OCI-M2 (cell line): ENCODE data around the gene PWWP2B.

Experiments used
- DNase-seq: peaks from one replicate; lab custom pipeline; 2025; ENCODE audit not compliant: unreplicated experiment; lab: John Stamatoyannopoulos, UW

PWWP2B gene

DNA sequence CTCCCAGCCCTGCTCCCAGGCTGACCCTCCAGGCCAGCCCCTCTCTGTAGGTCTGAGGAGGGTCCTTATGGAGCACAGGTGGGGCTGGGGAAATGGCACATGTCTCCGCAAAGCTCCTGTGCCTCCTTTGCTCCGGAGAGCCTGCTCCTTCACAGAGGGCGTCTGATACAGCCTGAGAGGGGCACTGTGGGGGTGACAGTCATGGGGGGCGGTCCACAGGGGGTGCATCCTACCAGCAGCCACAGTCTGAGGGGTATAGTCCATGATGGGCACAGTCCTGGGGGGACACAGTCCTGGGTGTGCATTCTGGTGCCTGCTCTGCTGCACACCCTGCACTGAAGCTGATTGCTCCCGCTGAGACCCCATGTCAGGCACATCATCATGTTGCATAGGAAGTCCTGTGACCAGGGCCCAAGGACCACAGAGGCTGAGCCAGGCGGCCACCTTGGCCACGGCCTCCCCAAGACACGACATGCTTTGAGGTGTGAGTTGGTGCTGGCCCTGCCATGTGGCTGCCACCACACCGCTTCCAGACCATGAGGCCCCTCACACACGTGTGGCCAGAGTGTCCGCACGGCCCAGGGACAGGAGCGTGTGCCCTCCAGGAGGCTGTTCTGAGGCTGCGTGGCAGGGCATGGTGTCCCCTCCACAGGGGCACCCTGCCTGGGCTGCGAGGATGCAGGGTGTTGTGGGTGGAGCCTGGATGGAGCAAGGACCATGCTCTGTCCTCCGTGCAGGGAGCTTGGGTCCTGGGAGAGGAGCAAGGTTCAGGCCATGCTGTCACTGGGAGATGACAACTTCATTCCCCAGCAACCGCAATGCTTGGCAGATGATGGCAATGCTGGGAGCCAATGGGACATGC lies 59.2 kb downstream of the PWWP2B start:
- no peak for DNase-seq

DNA sequence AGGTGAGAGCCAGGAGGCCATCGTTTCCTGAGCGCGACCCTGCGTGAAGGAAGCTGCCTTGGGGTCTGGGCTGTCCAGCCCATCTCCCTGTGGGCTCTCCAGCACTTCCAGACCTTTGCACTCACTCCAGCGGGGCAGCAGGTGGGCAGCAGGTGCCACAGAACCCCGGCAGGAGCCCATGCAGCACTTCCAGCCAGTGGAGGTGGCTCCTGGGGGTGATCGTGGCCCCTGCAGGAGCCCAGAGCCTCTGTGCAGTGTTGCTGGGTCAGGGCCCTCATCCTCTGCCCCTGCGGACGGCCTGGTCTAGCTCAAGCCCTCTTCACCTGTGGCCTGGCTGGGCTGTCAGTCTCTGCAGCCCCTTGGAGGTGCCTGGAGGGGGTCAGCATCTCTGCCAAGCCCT lies 59.9 kb downstream of the PWWP2B start:
- DNase-seq = no peak

DNA sequence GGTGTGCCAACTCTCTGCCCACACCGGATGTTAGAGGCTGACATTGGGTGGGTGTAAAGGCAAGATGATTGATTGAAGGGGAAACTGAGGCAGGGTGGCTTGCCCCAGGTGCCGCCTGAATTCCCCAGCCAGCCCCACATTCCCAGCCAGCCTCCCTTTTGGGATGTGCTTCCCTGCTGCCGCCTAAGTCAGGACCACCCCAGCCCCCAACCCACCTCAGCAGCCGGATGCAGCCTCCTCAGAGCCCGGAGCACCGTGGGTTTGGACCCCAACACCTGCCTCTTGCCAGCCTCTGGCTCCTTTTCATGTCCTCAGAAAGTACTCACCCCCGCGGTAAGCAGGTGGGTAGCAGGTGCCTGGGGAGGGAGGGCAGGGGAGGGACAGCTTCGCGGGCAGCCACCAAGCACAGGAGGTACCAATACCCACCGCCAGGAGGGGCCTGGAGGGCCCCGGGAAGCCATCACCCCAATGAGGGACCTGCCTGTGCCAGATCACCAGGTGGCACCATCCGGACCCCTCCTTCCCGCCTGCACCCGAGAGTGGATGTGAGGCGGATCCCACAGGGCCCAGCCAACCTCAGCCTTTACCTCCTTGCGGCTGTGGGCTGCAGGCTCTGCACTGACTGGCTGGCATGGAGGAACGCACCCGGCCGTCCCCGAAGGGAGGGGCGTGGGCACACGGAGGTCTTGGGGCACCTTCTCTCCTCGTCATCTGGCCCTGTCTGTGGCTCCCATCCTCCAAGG lies 60.5 kb downstream of the PWWP2B start:
- no peak for DNase-seq

DNA sequence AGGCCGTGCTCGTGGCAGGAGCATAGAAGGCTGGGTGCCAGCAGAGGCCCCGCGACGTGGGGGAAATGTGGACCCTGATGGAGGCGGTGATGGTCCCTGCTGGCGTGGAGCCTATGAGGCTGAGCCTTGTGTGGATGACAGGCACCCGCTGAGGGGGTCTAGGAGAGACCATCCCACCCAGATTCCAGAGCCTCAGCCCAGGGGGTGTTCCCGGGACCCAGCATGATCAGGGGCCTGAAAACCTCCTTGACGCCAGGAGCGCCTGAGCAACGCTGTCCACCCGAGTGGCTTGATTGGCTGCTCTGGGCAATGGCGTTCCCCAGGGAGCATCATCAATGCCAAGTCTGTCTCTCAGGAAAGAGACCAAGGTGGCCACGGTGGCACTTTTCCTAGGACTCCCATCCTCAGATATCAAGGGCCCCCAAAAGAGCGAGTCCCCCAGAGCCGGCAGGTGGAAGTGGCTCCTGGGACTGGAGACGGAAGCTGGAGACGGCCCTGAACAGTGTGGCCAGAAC lies 61.1 kb downstream of the PWWP2B start:
- no peak for DNase-seq

DNA sequence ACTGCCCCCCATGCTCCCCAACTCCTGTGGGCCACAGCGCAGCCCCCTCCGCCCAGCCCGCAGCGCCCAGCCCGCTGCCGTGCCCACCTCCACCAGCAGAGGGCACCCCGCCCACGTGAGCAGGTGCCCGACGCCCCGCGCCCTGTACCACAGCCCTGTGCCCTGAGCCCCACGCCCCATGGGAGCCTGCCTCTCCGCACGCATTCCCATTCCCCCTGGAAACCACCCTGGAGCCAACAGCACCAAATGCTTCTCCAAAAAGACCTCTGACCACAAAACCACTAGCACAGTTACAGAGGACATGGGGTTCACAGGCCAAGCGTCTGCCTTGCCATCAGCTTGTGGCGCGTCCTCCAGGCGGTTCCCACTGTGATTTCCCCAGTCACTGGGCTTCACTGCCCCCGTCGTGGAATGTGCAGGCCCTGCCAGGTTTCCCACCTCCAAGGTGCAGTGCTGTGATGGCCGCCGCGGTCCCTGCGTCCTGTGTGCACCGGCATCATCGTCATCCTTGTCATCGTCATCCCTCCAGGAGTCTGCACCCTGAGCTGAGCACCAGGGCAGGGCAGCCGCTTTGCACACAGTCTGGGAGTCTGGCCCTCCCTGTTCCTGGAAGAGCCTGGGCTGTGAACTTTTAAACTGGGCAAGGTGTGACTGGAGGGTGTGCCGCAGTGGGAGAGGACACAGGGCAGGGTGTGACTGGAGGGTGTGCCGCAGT lies 61.7 kb downstream of the PWWP2B start:
- DNase-seq = no peak

DNA sequence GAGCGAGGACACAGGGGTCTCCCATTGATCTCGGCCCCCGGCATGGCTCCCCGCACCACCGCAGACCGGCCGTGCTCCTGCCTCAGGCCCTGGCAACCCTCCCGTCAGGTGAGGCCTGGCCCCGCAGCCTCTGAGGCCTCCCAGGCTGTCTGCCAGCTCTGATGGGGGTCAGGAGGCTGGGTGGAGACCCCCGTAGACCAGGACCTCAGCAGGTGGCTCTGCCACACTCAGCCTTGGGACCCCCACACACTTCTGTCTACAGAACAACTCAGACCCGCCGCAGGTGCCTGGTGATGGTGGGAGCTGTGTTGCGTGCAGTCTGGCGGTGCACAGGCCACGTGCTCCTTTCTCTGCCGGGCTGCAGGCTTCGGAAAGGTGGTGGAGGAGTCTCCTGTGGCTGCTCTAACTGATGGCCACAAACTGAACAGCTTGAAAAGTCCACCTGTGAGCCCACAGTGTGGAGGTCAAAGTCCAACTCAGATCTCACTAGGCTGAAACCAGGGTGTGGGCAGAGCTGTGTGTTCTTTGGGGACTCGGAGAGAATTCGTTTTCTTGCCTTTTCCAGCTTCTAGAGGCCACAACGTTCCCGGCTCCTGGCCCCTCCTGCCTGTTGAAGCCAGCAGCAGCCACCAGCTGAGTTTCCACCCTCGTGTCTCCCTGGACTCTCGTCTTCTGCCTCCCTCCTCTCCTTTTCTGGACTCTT lies 62.5 kb downstream of the PWWP2B start:
- DNase-seq = no peak

DNA sequence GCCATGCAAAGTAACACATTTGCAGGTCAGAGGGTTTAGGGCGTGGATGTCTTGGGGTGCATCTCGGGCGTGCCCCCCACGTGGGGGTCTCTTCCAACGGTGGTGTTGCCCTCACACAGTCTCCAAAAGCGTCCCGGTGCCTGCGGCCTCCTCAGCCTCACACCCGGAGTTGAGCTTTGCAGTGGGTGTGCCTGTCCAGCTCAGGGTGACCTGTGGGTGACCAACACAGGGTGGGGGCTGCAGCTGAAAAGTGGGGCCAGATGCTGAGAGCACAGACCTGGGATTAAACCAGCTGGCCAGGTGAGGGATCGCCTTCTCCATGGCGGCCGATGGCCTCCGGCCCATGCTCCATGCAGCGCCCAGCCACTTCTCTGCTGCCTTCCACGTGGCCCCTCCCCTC lies 63.1 kb downstream of the PWWP2B start:
- DNase-seq = no peak

DNA sequence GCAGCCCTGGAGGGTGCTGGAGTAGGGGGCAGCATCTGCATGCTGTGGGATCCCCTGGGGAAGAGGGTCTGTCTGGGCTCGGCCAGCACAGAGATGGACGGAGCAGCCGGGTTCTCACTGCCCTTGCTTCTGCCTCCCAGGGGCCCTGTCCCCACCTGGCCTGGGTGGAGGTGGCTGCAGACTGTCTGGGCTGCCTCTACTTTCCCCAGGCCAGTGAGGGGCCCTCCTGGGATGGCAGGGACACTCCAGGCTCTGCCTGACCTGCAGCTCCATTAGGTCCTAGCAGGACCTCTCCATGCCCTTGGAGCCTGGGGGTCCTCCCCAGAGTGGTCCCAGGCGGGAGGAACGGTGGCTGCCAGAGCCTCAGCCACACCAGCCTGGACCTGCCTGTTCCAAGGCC lies 63.7 kb downstream of the PWWP2B start:
- DNase-seq = no peak

DNA sequence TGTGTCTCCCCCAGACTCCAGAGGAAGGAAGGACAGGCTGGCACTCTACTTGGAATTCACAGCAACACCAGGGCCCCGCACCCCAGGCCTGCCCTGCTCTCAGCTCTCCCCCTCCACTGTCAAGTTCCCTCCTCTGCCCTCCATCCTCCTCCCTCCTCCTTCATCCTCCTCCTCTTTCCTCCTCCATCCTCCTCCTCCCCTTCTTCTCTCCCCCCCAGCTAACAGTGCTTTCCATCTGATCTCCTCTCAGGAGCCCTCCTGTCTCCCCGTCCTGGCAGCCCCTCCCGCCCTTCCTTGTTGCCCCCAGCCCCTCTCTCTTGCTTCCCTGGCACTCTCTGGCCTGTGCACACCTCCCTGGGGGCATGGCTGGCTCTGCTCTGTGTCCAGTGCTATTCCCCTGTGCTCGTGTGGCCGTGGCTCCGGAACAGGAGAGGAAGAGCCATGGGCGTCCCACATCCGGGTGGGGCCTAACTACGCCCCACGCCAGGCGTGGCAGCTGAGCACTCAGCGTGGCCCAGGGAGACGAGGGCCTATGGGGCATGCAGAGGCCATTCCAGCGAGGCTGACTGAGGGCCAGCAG lies 64.2 kb downstream of the PWWP2B start:
- DNase-seq = no peak

DNA sequence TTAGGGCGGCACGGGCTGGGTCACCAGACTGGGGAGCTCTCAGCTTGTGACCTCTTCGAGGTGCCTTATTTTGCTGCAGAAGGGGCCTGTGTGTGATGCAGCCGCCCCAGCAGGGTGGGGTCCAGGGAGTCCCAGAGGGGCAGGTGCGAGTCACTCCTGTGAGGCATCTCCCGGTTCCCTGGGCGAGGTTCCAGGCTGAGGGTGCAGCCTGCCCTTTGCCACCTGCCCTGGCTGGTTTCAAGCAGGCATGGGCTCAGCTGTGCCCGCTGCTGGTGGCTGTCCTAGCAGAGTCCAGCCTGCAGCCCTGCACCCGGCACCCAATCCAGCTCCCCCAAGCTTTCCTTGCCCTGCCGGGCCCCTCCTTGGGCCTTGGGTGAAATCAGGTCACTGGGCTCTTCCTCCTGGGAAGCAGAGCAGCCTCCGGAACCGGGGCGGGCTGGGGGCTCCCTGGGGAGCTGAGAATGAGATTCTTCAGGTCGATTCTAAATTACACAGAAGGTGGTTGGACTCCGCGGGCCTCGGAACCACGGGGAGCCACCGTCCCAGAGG lies 64.8 kb downstream of the PWWP2B start:
- DNase-seq = no peak

DNA sequence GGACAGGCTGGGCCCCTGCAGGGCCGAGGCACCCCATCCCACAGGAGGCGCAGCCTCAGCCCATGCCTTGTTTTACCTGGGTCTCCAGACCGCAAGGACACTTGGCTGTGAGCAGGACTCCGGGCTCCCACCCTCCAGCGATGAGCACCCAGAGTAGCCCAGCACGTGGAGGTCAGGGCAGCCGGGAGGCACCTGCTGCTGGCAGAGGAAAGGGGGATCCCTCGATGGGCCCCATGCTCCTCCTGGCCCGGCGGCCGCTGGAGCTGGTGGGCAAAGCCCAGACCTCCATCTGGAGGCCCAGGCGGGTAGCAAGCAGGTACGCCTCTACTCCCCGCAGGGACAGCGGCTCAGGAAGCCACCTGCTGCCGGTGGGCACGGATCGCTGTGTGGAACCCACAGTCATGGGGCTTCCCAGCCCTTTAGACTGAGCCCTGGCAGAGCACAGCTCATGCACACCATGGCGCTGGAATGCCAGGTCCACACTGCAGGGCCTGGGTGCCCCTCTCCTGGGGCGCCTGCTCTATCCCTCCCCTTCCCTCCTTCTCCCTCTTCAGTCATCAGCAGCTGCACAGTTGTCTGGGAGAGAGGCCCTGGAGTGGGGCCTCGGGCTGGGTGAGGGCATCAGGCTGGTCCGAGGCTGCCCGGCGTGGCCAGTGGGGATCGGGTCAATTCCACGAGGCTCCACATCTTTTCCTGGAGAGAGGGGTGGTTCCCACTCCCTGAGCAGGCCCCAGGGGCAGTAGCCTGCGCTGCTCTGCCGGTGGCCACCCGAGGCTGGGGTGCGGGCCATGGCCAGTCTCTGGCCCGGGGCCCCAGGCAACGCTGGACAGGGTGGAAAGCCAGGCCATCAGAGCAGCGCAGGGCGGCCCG lies 65.7 kb downstream of the PWWP2B start:
- no peak for DNase-seq

DNA sequence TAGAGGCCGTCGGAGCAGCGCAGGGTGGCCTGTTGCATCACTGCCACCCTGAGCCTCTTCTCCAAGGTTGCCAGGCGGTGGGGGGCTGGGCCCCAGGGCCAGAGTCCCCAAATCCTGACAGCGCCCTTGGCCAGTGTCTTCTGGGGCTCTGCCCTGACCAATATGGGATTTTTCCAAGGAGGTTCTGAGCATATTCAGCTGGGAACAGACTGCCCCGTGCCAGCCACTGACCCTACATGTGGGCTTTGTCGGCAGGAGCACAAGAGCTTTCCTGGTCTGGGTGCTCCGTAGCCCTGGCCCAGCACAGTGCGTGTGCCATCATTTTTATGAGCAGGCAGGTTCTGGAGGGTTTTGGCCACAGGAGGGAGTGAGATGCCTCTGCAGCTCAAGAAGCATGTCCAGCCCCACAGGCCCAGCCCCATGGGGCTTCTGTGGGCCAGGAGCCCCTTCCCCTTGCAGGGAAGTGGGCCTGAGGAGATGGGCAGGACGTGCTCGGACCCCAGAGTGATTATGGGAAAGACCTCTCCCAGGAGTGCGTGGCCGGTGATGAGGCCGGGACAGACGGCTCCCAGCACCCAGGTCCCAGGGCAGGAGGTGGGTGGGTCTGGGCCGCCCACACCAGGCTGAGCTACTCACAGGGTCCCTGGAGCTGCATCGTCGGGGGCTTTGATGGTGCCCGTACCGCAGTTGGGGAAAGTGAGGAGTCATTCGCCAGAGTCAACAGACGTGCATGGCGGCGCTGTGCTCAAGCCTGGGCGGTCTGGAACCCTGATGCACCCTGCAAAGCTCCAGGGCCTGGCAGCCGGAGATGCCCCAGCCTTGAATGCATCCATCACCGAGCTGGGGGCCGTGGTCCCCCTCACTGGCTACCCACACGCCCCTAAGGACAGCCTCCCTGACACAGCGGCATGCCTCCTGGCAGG lies 66.6 kb downstream of the PWWP2B start:
- no peak for DNase-seq

DNA sequence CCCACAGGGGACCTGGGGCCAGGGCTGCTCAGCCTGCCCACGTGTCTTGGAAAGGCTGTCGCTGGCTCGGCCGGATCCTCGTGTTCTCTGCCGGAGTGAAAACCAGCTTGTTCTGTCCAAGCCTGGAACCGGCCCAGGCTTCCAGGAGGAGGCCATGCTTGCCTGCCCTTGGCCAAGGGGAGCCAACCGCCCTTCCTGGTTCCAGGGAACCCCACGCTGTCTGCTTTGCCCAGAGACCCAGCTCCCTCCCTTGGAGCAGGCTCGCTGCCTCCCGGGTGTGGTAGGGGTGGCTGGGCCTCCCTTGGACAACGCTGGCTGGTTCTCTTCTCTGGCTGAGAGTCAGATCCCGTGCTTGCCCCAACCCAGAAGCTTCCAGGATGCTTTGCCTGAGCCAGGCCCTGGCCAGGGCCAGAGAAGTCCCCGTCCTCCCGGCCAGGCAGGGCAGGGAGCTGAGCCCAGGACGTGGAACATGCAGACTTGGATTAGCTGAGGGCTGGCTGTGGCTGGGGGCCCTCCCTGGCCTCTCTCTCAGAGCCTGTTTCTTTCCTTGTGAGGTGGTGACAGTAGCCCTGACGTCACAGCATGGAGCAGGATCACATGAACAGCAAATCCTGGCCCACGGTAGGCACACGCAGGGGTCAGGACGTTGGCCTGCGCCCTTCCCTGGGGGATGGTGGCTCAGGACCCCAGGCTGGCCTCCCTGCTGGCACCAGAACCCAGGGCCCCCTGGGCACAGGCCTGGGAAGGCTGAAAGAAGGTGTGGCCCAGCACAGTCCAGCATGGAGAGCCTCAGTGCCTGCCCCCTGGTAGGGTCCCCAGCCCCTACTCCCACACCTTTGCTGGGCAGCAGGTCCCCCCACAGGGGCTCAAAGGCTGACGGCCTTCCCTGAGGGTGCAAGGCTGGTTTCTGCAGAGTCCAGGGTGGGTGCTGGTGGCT lies 67.5 kb downstream of the PWWP2B start:
- DNase-seq = no peak

DNA sequence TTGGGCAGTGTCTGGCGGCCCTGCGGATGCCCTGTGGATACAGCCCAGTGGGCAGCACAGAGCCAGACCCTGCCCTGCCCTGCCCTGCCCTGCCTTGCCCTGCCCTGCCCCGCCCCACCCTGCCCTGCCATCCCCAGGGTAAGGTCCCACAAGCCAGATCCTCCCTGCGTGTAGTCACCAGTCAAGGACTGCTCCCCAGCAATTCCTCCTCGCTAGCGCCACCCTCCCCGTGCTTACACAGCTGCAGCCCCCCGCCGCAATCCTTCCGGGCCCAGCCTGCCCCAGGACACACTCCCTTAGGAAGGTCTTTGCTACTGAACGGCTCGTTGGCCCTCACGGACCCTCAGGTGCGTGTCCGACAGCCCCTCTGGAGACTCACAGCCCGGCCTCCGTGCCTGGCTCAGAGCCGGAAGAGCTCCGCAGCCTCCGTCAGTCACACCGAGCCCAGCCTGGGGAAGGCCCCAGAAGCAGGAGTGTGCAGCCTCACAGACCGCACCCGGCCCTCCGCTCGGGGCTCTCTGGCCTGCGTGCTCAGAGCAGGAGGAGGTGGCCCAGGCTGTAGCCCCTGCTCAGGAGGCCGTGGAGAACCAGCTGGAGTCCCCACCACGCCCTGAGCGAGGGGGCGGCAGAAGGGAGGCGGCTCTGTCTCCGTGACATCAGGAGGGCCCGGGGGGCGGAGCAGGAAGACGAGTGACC lies 68.3 kb downstream of the PWWP2B start:
- no peak for DNase-seq

DNA sequence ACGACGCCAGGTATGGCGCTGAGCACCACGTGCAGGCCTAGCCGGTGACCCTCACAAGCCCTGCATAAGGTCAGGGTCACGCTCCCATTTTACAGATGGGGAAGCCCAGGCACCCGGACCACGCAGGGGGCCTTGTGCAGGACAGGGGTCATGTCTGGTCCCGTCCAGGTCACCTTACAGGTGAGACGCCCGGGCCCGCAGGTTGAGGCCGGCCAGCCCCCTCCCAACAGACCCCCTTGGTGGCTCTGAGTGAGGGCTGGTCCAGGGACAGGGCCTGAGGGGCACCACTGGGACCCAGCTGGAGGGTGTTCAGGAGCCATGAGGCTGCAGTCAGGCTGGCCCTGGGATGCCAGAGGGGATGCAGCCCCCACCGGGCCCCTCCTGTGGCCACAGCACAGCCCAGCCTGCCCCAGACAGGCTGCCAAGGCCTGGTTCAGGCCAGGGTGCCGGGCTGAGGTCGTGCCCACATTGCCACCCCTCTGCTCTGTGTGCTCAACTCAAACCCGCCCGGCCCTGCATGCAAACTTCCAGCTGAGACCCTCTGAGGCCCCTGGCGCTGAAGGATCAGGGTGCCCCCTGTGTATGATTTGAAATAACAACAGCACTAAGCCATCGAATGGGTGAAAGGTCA lies 69.0 kb downstream of the PWWP2B start:
- DNase-seq = no peak
